Kidney (tissue), 14 donors: Measurements from ENCODE around the gene ZBTB7C. TPM values are rescaled to one million over a fixed set of nuclear protein-coding genes. Genes with fewer than 3 reads are reported as not detected.

ENCODE experiments used
- DNase-seq, 5 donors: peaks; one replicate each; pipeline ENCODE4 v3.0.0-alpha.2; 2013 to 2020
- FAIRE-seq: peaks from 2 replicates; lab custom pipeline; 2012; peaks lifted over from hg19 to GRCh38; lab: Jason Lieb, UNC
- H3K27ac ChIP-seq, 2 donors: one replicate each; pipeline ENCODE4 v1.7.0; 2013; ENCODE audit warnings: low read depth in 2 of 2, low read length in 2 of 2, inconsistent platforms in 1 of 2
- H3K27me3 ChIP-seq: one replicate; pipeline ENCODE4 v1.7.1; 2013; ENCODE audit warnings: low read length, inconsistent platforms; ENCODE audit not compliant: control insufficient read depth, insufficient read depth
- H3K36me3 ChIP-seq, 3 donors: one replicate each; pipeline versions ENCODE4 v1.7.0 to v1.7.1; 2013; ENCODE audit warnings: low read length in 3 of 3, control low read depth in 1 of 3, inconsistent platforms in 1 of 3; ENCODE audit not compliant: insufficient read depth in 3 of 3, control insufficient read depth in 2 of 3
- H3K4me1 ChIP-seq, 3 donors: one replicate each; pipeline versions ENCODE4 v1.7.0 to v1.7.1; 2013; ENCODE audit warnings: low read length in 3 of 3, inconsistent platforms in 1 of 3, low read depth in 1 of 3; ENCODE audit not compliant: control insufficient read depth in 2 of 3, insufficient read depth in 2 of 3
- H3K4me3 ChIP-seq, 3 donors: one replicate each; pipeline versions ENCODE4 v1.7.0 to v1.8.1; 2013; ENCODE audit warnings: low read length in 3 of 3, control low read depth in 1 of 3, inconsistent platforms in 1 of 3
- H3K9ac ChIP-seq, 3 donors: one replicate each; pipeline versions ENCODE4 v1.7.0 to v1.7.1; 2013; ENCODE audit warnings: low read length in 3 of 3, control low read depth in 1 of 3, inconsistent platforms in 1 of 3
- H3K9me3 ChIP-seq, 3 donors: one replicate each; pipeline versions ENCODE4 v1.7.0 to v1.7.1; 2013; ENCODE audit warnings: low read length in 3 of 3, control low read depth in 1 of 3, inconsistent platforms in 1 of 3; ENCODE audit not compliant: control insufficient read depth in 2 of 3, insufficient read depth in 1 of 3
- intact Hi-C: fragments of 100-400 bp; cut with DNase I; formaldehyde crosslinking; loops from one replicate; pipeline ENCODE4 v1.11.1; 2022
- polyA plus RNA-seq: library from polyadenylated mRNA; stranded (reverse); fragments of 350-450 nt; fragmentation: Illumina TruSeq; extraction: RNeasy Lipid Tissue Mini Kit (QIAGEN cat#74804); gene quantifications from one replicate; pipeline ENCODE4 v1.2.3, GENCODE V29; 2014; ENCODE audit warnings: low read depth, low replicate concordance; ENCODE audit not compliant: insufficient read depth
- total RNA-seq: library from RNA; stranded (reverse); fragmentation: NEBNext Ultra II Directional; extraction: Animal tissue kit (Norgen Biotek cat#: 25700); gene quantifications from one replicate; pipeline ENCODE4 v1.2.1, GENCODE V29; 2021
- TF ChIP-seq, protein P1 (sequence below): IDR thresholded peaks from 3 replicates; pipeline ENCODE4 v1.5.1; 2012; ENCODE audit warnings: mild to moderate bottlenecking, moderate library complexity, borderline replicate concordance; ENCODE audit not compliant: insufficient read depth; ENCODE audit errors: extremely low read depth
- donor health status: control.
- donor health status: control.
- donor health status: control.
- donor health status: control.
- donor health status: control.
- donor health status: DM: yes; HTN: yes; CAD: no.
- donor health status: Normal renal cell carcinoma (clear cell type).

ZBTB7C gene
- total and polyA plus RNA-seq, 2 donors from 2014 or later = 1.8 to 13.8 TPM

DNA sequence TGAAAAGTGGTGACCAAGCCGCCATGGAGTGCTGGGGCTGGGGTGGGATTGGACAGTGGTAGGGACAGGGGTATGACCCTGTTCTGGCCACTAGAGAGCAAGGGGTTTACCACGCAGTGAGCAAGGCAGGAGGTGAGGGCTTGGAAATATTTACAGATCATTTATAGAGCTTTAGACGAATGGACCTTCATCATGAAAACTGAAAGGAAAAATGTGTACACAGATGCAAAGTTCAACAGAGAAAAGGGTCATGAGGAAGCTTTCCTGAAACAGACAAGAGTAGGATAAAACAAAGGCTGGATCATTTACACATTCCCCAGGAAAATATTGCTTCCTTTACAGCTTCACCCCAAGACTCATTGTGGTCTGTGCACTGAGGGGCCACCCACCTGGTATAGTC is 348.2 kb downstream of the ZBTB7C start:
- no peak overlapping the region for H3K9ac ChIP-seq
- H3K27me3 ChIP-seq = no peaks in the 10 kb centered on the region
- TF ChIP-seq, protein P1, sequence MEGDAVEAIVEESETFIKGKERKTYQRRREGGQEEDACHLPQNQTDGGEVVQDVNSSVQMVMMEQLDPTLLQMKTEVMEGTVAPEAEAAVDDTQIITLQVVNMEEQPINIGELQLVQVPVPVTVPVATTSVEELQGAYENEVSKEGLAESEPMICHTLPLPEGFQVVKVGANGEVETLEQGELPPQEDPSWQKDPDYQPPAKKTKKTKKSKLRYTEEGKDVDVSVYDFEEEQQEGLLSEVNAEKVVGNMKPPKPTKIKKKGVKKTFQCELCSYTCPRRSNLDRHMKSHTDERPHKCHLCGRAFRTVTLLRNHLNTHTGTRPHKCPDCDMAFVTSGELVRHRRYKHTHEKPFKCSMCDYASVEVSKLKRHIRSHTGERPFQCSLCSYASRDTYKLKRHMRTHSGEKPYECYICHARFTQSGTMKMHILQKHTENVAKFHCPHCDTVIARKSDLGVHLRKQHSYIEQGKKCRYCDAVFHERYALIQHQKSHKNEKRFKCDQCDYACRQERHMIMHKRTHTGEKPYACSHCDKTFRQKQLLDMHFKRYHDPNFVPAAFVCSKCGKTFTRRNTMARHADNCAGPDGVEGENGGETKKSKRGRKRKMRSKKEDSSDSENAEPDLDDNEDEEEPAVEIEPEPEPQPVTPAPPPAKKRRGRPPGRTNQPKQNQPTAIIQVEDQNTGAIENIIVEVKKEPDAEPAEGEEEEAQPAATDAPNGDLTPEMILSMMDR = no peak
- DNase-seq (no peak), FAIRE-seq (no peak)
- peaks cover 0 to 2% (median 0%) of the 10 kb centered on the region in 3 donors for H3K4me1 ChIP-seq
- H3K36me3 ChIP-seq = no peaks in the 10 kb centered on the region
- no peak overlapping the region for H3K4me3 ChIP-seq
- no peaks in the 10 kb centered on the region for H3K9me3 ChIP-seq
- H3K27ac ChIP-seq = no peak overlapping the region
- intact Hi-C loops = no loop called here

DNA sequence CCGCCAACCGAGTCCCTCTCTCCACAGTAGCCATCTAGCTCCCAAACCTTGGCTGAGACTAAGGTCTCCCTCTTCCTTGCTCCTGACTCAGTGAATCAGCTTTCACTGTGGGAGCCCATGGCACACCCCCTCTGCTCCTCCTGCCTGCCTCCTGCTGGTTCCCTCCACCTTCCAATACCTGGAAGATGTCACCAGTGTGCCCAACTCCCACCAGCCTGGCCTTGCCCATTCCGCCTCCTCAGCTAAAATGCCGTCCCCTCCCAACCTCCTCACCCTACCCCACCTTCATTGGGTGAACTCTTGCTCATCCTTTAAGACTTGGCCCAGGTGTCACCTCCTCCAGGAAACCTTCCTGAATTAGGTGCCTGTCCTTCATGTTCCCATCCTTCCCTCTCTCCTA is 348.8 kb downstream of the ZBTB7C start:
- H3K36me3 ChIP-seq = no peaks in the 10 kb centered on the region
- H3K9ac ChIP-seq = no peak overlapping the region
- TF ChIP-seq, protein P1 = no peak
- no peak overlapping the region for H3K4me3 ChIP-seq
- no peak overlapping the region for H3K27ac ChIP-seq
- FAIRE-seq = no peak
- intact Hi-C loops = no loop called here
- no peaks in the 10 kb centered on the region for H3K27me3 ChIP-seq
- DNase-seq = peak in 1 of 5 donors; percentile 45
- no peaks in the 10 kb centered on the region for H3K9me3 ChIP-seq
- peaks cover 0 to 2% (median 0%) of the 10 kb centered on the region in 3 donors for H3K4me1 ChIP-seq

DNA sequence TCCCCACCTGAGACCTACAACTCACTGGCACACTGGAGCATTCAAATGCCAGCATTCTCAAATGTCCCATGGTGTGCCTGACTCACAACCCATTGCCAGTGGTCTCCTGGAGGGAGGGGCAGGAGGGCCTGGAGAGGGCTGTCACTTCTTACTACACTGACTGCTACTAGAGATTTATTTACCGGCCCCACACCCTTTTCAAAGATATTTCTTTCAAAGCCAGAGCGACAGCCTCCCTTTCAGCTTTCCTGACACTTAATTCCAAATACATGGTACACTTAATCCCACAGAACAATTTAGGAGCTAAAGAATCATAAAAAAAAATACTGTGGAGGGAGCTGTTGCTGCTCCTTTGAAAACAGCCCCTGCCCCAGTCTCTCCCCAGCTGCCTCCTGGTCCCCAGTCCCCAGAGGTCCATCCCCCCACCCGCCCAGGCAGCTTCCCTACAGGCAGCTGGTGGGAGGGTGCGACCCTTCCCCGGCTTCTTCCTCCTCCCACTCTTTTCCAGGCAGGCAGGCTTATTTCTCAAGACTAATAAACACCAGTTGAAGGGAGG is 349.6 kb downstream of the ZBTB7C start:
- Histone ChIP-seq H3K27ac (no peak overlapping the region), H3K36me3 (no peaks in the 10 kb centered on the region), H3K4me1 (peaks cover 0 to 5% (median 0%) of the 10 kb centered on the region in 3 donors), H3K9me3 (no peaks in the 10 kb centered on the region), H3K9ac (no peak overlapping the region), H3K4me3 (no peak overlapping the region), H3K27me3 (no peaks in the 10 kb centered on the region)
- TF ChIP-seq, protein P1 = no peak
- intact Hi-C loops = no loop called here
- DNase-seq (peak in 4 of 5 donors; percentile 93 to 94 (median 93)), FAIRE-seq (no peak)

DNA sequence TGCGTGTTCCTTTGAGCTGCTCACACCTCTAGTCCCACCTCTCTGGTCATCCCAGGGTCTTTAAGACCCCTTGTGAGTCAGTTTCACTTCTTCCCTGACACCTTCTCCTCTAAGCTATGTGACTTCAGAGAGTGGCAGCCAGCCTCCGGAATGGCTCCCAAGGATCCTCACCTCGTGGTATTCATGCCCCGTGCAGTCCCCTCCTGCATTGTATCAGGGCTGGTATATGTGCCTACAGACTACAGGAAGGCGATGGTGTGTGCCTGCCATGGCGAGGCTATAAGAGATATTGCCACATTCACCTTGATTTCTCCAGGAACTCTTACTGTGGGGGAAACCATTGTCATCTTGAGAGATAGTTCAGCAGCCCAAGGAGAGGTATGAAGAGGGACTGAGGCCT is 350.7 kb downstream of the ZBTB7C start:
- no peak overlapping the region for H3K27ac ChIP-seq
- DNase-seq (peak in 1 of 5 donors; percentile 30), FAIRE-seq (no peak)
- H3K27me3 ChIP-seq = no peaks in the 10 kb centered on the region
- no peaks in the 10 kb centered on the region for H3K9me3 ChIP-seq
- TF ChIP-seq, protein P1 = no peak
- intact Hi-C loops = no loop called here
- H3K36me3 ChIP-seq = no peaks in the 10 kb centered on the region
- H3K4me3 ChIP-seq = no peak overlapping the region
- peaks cover 0 to 7% (median 3%) of the 10 kb centered on the region in 3 donors for H3K4me1 ChIP-seq
- H3K9ac ChIP-seq = no peak overlapping the region
